WTC11 (cell line): ENCODE results near the gene ZNF415. TPM values are rescaled to one million over a fixed set of nuclear protein-coding genes. Genes with fewer than 3 reads are reported as not detected.

Experiments used
- ATAC-seq: fragments of 200-7000 bp; cut with Tn5 transposase; 2 replicates; pipeline ENCODE4 v1.10.0; 2021; ENCODE audit warnings: mild to moderate bottlenecking, moderate library complexity
- CTCF ChIA-PET: fragments of 300-600 bp; sonication (Branson Sonifier 250); formaldehyde crosslinking; loops from one replicate; lab custom pipeline; 2021; ENCODE audit warnings: antibody characterized with exemption; lab: Charles Lee
- POLR2A ChIA-PET: fragments of 350-600 bp; sonication (Branson Sonifier 250); formaldehyde crosslinking; loops from one replicate; lab custom pipeline; 2021; ENCODE audit warnings: antibody characterized with exemption; lab: Charles Lee
- DNase-seq: peaks from one replicate; pipeline ENCODE4 v3.0.0; 2021; ENCODE audit warnings: low spot score
- H3K27ac Mint-ChIP-seq: 2 replicates; pipeline ENCODE4 v1.8.0; 2021; ENCODE audit warnings: mixed read lengths
- H3K27me3 Mint-ChIP-seq: 2 replicates; pipeline ENCODE4 v1.8.0; 2021; ENCODE audit warnings: low read depth, mild to moderate bottlenecking, moderate library complexity, mixed read lengths
- H3K36me3 Mint-ChIP-seq: 2 replicates; pipeline ENCODE4 v1.8.0; 2021; ENCODE audit warnings: mixed read lengths
- H3K4me1 Mint-ChIP-seq: 2 replicates; pipeline ENCODE4 v1.8.0; 2022; ENCODE audit warnings: mixed read lengths
- H3K4me3 Mint-ChIP-seq: 2 replicates; pipeline ENCODE4 v1.8.0; 2021; ENCODE audit warnings: mild to moderate bottlenecking, moderate library complexity, mixed read lengths
- H3K9me3 Mint-ChIP-seq: 2 replicates; pipeline ENCODE4 v1.8.0; 2021; ENCODE audit warnings: mixed read lengths
- AR ChIP-seq: fragments of 250-450 bp; sonication (Bioruptor Pico); IDR thresholded peaks from 2 replicates; pipeline ENCODE4 v1.9.0; 2021; ENCODE audit warnings: mild to moderate bottlenecking
- ATF1 ChIP-seq: sonication (generic); formaldehyde crosslinking; IDR thresholded peaks from 2 replicates; pipeline ENCODE4 v1.8.1; 2023; ENCODE audit warnings: mild to moderate bottlenecking, moderate library complexity, missing genetic modification reagents
- ELF4 ChIP-seq: sonication (generic); formaldehyde crosslinking; IDR thresholded peaks from 2 replicates; pipeline ENCODE4 v1.8.1; 2022; ENCODE audit warnings: low read depth, mild to moderate bottlenecking, moderate library complexity, missing genetic modification reagents
- FOXP4 ChIP-seq: sonication (generic); formaldehyde crosslinking; IDR thresholded peaks from 2 replicates; pipeline ENCODE4 v1.8.0; 2022; ENCODE audit warnings: mild to moderate bottlenecking, missing genetic modification reagents
- GTF2I ChIP-seq: fragments of 250-450 bp; sonication (Bioruptor Pico); conservative IDR thresholded peaks from 2 replicates; pipeline ENCODE4 v1.4.0; 2021; ENCODE audit warnings: mild to moderate bottlenecking
- MXD4 ChIP-seq: fragments of 250-450 bp; sonication (Bioruptor Pico); IDR thresholded peaks from 2 replicates; pipeline ENCODE4 v1.8.0; 2021; ENCODE audit warnings: mild to moderate bottlenecking, moderate library complexity, borderline replicate concordance
- PRDM15 ChIP-seq: sonication (generic); formaldehyde crosslinking; IDR thresholded peaks from 2 replicates; pipeline ENCODE4 v1.8.0; 2022; ENCODE audit warnings: missing genetic modification reagents
- RORB ChIP-seq: fragments of 250-450 bp; sonication (Bioruptor Pico); IDR thresholded peaks from 2 replicates; pipeline ENCODE4 v1.9.0; 2021; ENCODE audit warnings: mild to moderate bottlenecking
- SMAD4 ChIP-seq: sonication (generic); formaldehyde crosslinking; IDR thresholded peaks from 2 replicates; pipeline ENCODE4 v1.8.0; 2022; ENCODE audit warnings: mild to moderate bottlenecking, missing genetic modification reagents
- ZBTB21 ChIP-seq: sonication (generic); formaldehyde crosslinking; IDR thresholded peaks from 2 replicates; pipeline ENCODE4 v1.8.1; 2023; ENCODE audit warnings: mild to moderate bottlenecking, missing genetic modification reagents, borderline replicate concordance
- ZNF219 ChIP-seq: sonication (generic); formaldehyde crosslinking; IDR thresholded peaks from 2 replicates; pipeline ENCODE4 v1.8.0; 2023; ENCODE audit warnings: missing genetic modification reagents, mild to moderate bottlenecking, borderline replicate concordance
- ZNF232 ChIP-seq: sonication (generic); formaldehyde crosslinking; IDR thresholded peaks from 2 replicates; pipeline ENCODE4 v1.8.0; 2022; ENCODE audit warnings: mild to moderate bottlenecking, missing genetic modification reagents
- ZNF263 ChIP-seq: sonication (generic); formaldehyde crosslinking; IDR thresholded peaks from 2 replicates; pipeline ENCODE4 v1.8.1; 2022; ENCODE audit warnings: low read depth, mild to moderate bottlenecking, moderate library complexity, missing genetic modification reagents
- ZNF416 ChIP-seq: fragments of 250-450 bp; sonication (Bioruptor Pico); IDR thresholded peaks from 2 replicates; pipeline ENCODE4 v1.9.0; 2021; ENCODE audit warnings: mild to moderate bottlenecking, inconsistent platforms
- ZNF512 ChIP-seq: sonication (generic); formaldehyde crosslinking; IDR thresholded peaks from 2 replicates; pipeline ENCODE4 v1.8.1; 2022; ENCODE audit warnings: missing genetic modification reagents, borderline replicate concordance
- ZNF532 ChIP-seq: fragments of 250-450 bp; sonication (Bioruptor Pico); IDR thresholded peaks from 2 replicates; pipeline ENCODE4 v1.9.0; 2021; ENCODE audit warnings: mild to moderate bottlenecking, borderline replicate concordance
- total RNA-seq: library from RNA; stranded (reverse); gene quantifications from 3 replicates; pipeline ENCODE4 v1.2.3, GENCODE V29; 2021
- TF ChIP-seq, protein P1 (sequence below): sonication (generic); formaldehyde crosslinking; IDR thresholded peaks from 2 replicates; pipeline ENCODE4 v1.8.1; 2023; ENCODE audit warnings: mild to moderate bottlenecking, missing genetic modification reagents
- TF ChIP-seq, protein P2 (sequence below): sonication (generic); formaldehyde crosslinking; IDR thresholded peaks from 2 replicates; pipeline ENCODE4 v1.8.1; 2022; ENCODE audit warnings: low read depth, mild to moderate bottlenecking, moderate library complexity, missing genetic modification reagents, borderline replicate concordance

The ZNF415 gene
- total RNA-seq, 1 experiment from 2014 or later, result 11.2 TPM

GRCh38 chr19:53132141-53132991, at the start of gene ZNF415 (continued):
- no peak for TF ChIP-seq RORB (CRISPR knock-in tag)
- TF ChIP-seq AR, result no peak
- TF ChIP-seq ZBTB21 (CRISPR knock-in tag), result no peak
- TF ChIP-seq ZNF512 (CRISPR knock-in tag), result no peak
- TF ChIP-seq FOXP4 (CRISPR knock-in tag), result peak; percentile 46; the same call in 1 of the 2 replicates
- TF ChIP-seq ELF4, result no peak

GRCh38 chr19:53182202-53182601, 49.5 kb upstream of the ZNF415 start:
- CTCF ChIA-PET, result interaction anchor here (2.7 kb wide), 1 partner anchor 105 kb away, joined by 13 read pairs; no protein-coding TSS in a partner anchor
- POLR2A ChIA-PET, result no interaction called here
- H3K4me3 Mint-ChIP-seq, result no peak overlapping the region
- no peaks in the 10 kb centered on the region; the same call in 1 of the 2 replicates for H3K27me3 Mint-ChIP-seq
- ATAC-seq, result no peak
- H3K36me3 Mint-ChIP-seq, result peaks cover 34% of the 10 kb centered on the region
- DNase-seq, result no peak
- peaks cover 9% of the 10 kb centered on the region for H3K9me3 Mint-ChIP-seq
- no peaks in the 10 kb centered on the region for H3K4me1 Mint-ChIP-seq
- no peak overlapping the region for H3K27ac Mint-ChIP-seq
- TF ChIP-seq ZNF532 (CRISPR knock-in tag) (no peak), ATF1 (CRISPR knock-in tag) (no peak), ZNF219 (CRISPR knock-in tag) (no peak), ZNF416 (CRISPR knock-in tag) (no peak), ZNF232 (CRISPR knock-in tag) (no peak), PRDM15 (no peak), MXD4 (no peak), GTF2I (no peak), ZNF263 (no peak), SMAD4 (CRISPR knock-in tag) (no peak)
- TF ChIP-seq, protein P1, sequence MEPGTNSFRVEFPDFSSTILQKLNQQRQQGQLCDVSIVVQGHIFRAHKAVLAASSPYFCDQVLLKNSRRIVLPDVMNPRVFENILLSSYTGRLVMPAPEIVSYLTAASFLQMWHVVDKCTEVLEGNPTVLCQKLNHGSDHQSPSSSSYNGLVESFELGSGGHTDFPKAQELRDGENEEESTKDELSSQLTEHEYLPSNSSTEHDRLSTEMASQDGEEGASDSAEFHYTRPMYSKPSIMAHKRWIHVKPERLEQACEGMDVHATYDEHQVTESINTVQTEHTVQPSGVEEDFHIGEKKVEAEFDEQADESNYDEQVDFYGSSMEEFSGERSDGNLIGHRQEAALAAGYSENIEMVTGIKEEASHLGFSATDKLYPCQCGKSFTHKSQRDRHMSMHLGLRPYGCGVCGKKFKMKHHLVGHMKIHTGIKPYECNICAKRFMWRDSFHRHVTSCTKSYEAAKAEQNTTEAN (CRISPR knock-in tag), result no peak
- TF ChIP-seq, protein P2, sequence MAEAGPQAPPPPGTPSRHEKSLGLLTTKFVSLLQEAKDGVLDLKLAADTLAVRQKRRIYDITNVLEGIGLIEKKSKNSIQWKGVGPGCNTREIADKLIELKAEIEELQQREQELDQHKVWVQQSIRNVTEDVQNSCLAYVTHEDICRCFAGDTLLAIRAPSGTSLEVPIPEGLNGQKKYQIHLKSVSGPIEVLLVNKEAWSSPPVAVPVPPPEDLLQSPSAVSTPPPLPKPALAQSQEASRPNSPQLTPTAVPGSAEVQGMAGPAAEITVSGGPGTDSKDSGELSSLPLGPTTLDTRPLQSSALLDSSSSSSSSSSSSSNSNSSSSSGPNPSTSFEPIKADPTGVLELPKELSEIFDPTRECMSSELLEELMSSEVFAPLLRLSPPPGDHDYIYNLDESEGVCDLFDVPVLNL (CRISPR knock-in tag), result no peak
